HCT116 (cell line): Measurements from ENCODE around the gene MRPS27.

Experiments
- CEBPB ChIP-seq: IDR thresholded peaks from 2 replicates; pipeline ENCODE4 v1.6.1; 2012; ENCODE audit warnings: low read depth
- EGR1 ChIP-seq: IDR thresholded peaks from 2 replicates; pipeline ENCODE4 v1.6.1; 2012; ENCODE audit warnings: low read depth
- EZH2 ChIP-seq: fragments of 200-600 bp; sonication (generic); IDR thresholded peaks from 2 replicates; pipeline ENCODE4 v1.6.1; 2017; ENCODE audit warnings: antibody characterized with exemption, mixed run types
- EZH2phosphoT487 ChIP-seq: fragments of 200-600 bp; IDR thresholded peaks from 2 replicates; pipeline ENCODE4 v1.6.1; 2018; ENCODE audit warnings: antibody characterized with exemption, borderline replicate concordance
- POLR2A ChIP-seq: IDR thresholded peaks from 2 replicates; pipeline ENCODE4 v1.7.0; 2011; ENCODE audit warnings: borderline replicate concordance; ENCODE audit not compliant: insufficient read depth, insufficient read length; ENCODE audit errors: extremely low read depth
- POLR2AphosphoS5 ChIP-seq: IDR thresholded peaks from 2 replicates; pipeline ENCODE4 v1.6.1; 2011; ENCODE audit warnings: mild to moderate bottlenecking, low read depth, low read length, moderate library complexity
- SP1 ChIP-seq: IDR thresholded peaks from 2 replicates; pipeline ENCODE4 v1.6.1; 2012; ENCODE audit warnings: low read depth
- ZBTB33 ChIP-seq: IDR thresholded peaks from 2 replicates; pipeline ENCODE4 v1.6.1; 2011; ENCODE audit warnings: mild to moderate bottlenecking, low read length, moderate library complexity; ENCODE audit not compliant: insufficient replicate concordance; ENCODE audit errors: extremely low read depth
- ZNF274 ChIP-seq: fragments of 200-500 bp; sonication (Bioruptor generic); IDR thresholded peaks from 2 replicates; pipeline ENCODE4 v1.6.1; 2014; ENCODE audit warnings: mild to moderate bottlenecking, low read depth, low read length, inconsistent platforms
- TF ChIP-seq, protein P1 (sequence below), 3 experiments: fragments of 200-600 bp in 1 of 3; sonication (generic) in 1 of 3; IDR thresholded peaks in 2 of 3; conservative IDR thresholded peaks in 1 of 3; 2 replicates each; pipeline ENCODE4 v1.5.1; 2012 to 2017; ENCODE audit warnings: low read depth in 2 of 3, low read length in 2 of 3, antibody characterized with exemption in 1 of 3, borderline replicate concordance in 1 of 3, control low read depth in 1 of 3, mild to moderate bottlenecking in 1 of 3, mixed read lengths in 1 of 3, mixed run types in 1 of 3, moderate library complexity in 1 of 3; ENCODE audit not compliant: insufficient read depth in 1 of 3
- TF ChIP-seq, protein P2 (sequence below): IDR thresholded peaks from 2 replicates; pipeline ENCODE4 v1.6.1; 2012
- TF ChIP-seq, protein P3 (sequence below): IDR thresholded peaks from 2 replicates; pipeline ENCODE4 v1.6.1; 2012

DNA sequence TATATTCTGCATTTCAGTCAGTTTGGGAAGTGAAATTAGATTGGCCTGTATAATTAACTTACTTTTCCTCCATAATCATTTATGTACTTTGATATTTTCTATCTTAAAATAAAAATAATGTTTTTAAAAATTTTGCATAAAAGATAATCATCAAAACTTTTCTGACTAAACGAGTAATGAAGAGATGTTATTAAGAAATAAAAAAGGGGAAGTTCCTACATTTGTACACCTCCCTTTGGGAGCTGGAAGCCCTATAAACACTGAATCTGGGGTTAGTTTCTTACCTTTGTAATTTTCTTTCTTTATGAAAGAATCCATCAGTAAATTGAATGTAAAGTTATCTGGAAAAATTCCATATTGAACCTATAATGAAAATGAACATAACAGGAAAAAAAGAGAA is 86.2 kb downstream of the MRPS27 start:
- TF ChIP-seq, protein P1, sequence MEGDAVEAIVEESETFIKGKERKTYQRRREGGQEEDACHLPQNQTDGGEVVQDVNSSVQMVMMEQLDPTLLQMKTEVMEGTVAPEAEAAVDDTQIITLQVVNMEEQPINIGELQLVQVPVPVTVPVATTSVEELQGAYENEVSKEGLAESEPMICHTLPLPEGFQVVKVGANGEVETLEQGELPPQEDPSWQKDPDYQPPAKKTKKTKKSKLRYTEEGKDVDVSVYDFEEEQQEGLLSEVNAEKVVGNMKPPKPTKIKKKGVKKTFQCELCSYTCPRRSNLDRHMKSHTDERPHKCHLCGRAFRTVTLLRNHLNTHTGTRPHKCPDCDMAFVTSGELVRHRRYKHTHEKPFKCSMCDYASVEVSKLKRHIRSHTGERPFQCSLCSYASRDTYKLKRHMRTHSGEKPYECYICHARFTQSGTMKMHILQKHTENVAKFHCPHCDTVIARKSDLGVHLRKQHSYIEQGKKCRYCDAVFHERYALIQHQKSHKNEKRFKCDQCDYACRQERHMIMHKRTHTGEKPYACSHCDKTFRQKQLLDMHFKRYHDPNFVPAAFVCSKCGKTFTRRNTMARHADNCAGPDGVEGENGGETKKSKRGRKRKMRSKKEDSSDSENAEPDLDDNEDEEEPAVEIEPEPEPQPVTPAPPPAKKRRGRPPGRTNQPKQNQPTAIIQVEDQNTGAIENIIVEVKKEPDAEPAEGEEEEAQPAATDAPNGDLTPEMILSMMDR (IDR thresholded peaks at IDR 0.05 in 2 of 3, conservative IDR thresholded peaks at IDR 0.05 in 1 of 3; ENCODE audit: borderline replicate concordance in 1 of 3, insufficient read depth in 1 of 3, low read depth in 2 of 3, low read length in 2 of 3): no peak
- TF ChIP-seq EZH2phosphoT487: no peak
- TF ChIP-seq POLR2A: no peak
- TF ChIP-seq POLR2AphosphoS5: no peak
- no peak for TF ChIP-seq EGR1
- no peak for TF ChIP-seq ZNF274
- no peak for TF ChIP-seq EZH2
- no peak for TF ChIP-seq CEBPB
- TF ChIP-seq, protein P2, sequence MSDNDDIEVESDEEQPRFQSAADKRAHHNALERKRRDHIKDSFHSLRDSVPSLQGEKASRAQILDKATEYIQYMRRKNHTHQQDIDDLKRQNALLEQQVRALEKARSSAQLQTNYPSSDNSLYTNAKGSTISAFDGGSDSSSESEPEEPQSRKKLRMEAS: no peak
- TF ChIP-seq SP1: no peak
- TF ChIP-seq, protein P3, sequence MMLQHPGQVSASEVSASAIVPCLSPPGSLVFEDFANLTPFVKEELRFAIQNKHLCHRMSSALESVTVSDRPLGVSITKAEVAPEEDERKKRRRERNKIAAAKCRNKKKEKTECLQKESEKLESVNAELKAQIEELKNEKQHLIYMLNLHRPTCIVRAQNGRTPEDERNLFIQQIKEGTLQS: no peak
- TF ChIP-seq ZBTB33: no peak
